GM12878 (cell line): ENCODE results near the gene FAM170B. TPM values are rescaled to one million over a fixed set of nuclear protein-coding genes. Genes with fewer than 3 reads are reported as not detected.

Experiments used
- ATAC-seq: fragments of 200-7000 bp; cut with Tn5 transposase; 3 replicates; pipeline ENCODE4 v1.9.1; 2020; ENCODE audit warnings: mild to moderate bottlenecking, moderate library complexity
- BruUV-seq: library from RNA; stranded (reverse); fragments of 400-500 nt; replicated peaks from 2 replicates; lab custom pipeline; 2021; lab: Mats Ljungman, UMichigan
- CTCF ChIA-PET: fragments of 300-600 bp; sonication (Branson Sonifier 250); formaldehyde crosslinking; extraction: SDS; loops from one replicate; lab custom pipeline; 2021; ENCODE audit warnings: inconsistent platforms; lab: Yijun Ruan, JAX
- POLR2A ChIA-PET: fragments of 350-600 bp; formaldehyde crosslinking; extraction: SDS; loops from one replicate; lab custom pipeline; 2021; ENCODE audit warnings: inconsistent platforms; lab: Charles Lee
- RAD21 ChIA-PET: fragments of 300-600 bp; sonication (Branson Sonifier 250); formaldehyde crosslinking; loops from one replicate; lab custom pipeline; 2023; ENCODE audit warnings: antibody characterized with exemption; ENCODE audit not compliant: unreplicated experiment; lab: Charles Lee
- SMC1A ChIA-PET: fragments of 300-600 bp; sonication (Branson Sonifier 250); formaldehyde crosslinking; loops from one replicate; lab custom pipeline; 2023; ENCODE audit not compliant: unreplicated experiment, uncharacterized antibody; lab: Charles Lee
- DNase-seq: peaks from one replicate; pipeline ENCODE4 v3.0.0-alpha.2; 2011; ENCODE audit warnings: low read depth, low spot score
- FAIRE-seq: peaks from 3 replicates; lab custom pipeline; 2011; peaks lifted over from hg19 to GRCh38; lab: Jason Lieb, UNC
- H2AFZ ChIP-seq: 2 replicates; pipeline ENCODE4 v1.6.0; 2011; ENCODE audit warnings: low read depth, low read length, control low read depth; ENCODE audit not compliant: control insufficient read depth
- H3K27ac ChIP-seq: 2 replicates; pipeline ENCODE4 v1.5.1; 2011; ENCODE audit warnings: control low read depth; ENCODE audit not compliant: control insufficient read depth, insufficient read depth
- H3K27me3 ChIP-seq, 2 experiments: replicated peaks in 1 of 2; 2 replicates each; pipeline versions ENCODE4 v1.6.0 to v1.6.1; 2011; ENCODE audit warnings: low read length in 1 of 2; ENCODE audit not compliant: control insufficient read depth in 2 of 2, insufficient read depth in 2 of 2
- H3K36me3 ChIP-seq, 2 experiments: 2 replicates each; pipeline ENCODE4 v1.5.1; 2011; ENCODE audit warnings: low read length in 1 of 2; ENCODE audit not compliant: control insufficient read depth in 2 of 2, insufficient read depth in 2 of 2
- H3K4me1 ChIP-seq: 2 replicates; pipeline ENCODE4 v1.6.1; 2011; ENCODE audit warnings: mild to moderate bottlenecking, low read length, moderate library complexity, mixed read lengths; ENCODE audit not compliant: control insufficient read depth, insufficient read depth
- H3K4me2 ChIP-seq: 2 replicates; pipeline ENCODE4 v1.6.0; 2011; ENCODE audit warnings: control low read depth; ENCODE audit not compliant: control insufficient read depth, insufficient read depth
- H3K4me3 ChIP-seq: fragments of 200-600 bp; sonication (generic); 2 replicates; pipeline ENCODE4 v1.5.1; 2016
- H3K79me2 ChIP-seq: 2 replicates; pipeline ENCODE4 v1.6.0; 2011; ENCODE audit warnings: low read length; ENCODE audit not compliant: control insufficient read depth, insufficient read depth
- H3K9ac ChIP-seq: 2 replicates; pipeline ENCODE4 v1.8.0; 2011; ENCODE audit warnings: low read length, control low read depth, mixed read lengths; ENCODE audit not compliant: control insufficient read depth, insufficient read depth
- H3K9me3 ChIP-seq: replicated peaks from 3 replicates; pipeline ENCODE4 v1.5.1; 2011; ENCODE audit warnings: mild to moderate bottlenecking, low read length; ENCODE audit not compliant: control insufficient read depth, insufficient read depth
- H4K20me1 ChIP-seq: 2 replicates; pipeline ENCODE4 v1.6.0; 2011; ENCODE audit not compliant: control insufficient read depth, insufficient read depth
- BMI1 ChIP-seq: fragments of 450-650 bp; IDR thresholded peaks from 2 replicates; pipeline ENCODE4 v1.6.1; 2016; ENCODE audit warnings: mild to moderate bottlenecking, moderate library complexity, borderline replicate concordance
- CEBPB ChIP-seq, 2 experiments: fragments of 150-350 bp in 1 of 2; IDR thresholded peaks; 2 replicates each; pipeline ENCODE4 v1.6.1; 2012 to 2014; ENCODE audit warnings: low read depth in 2 of 2, low read length in 2 of 2, borderline replicate concordance in 1 of 2, inconsistent platforms in 1 of 2
- CHD1 ChIP-seq: IDR thresholded peaks from 2 replicates; pipeline ENCODE4 v1.6.1; 2012; ENCODE audit warnings: low read depth, low read length, improper control_type of control experiment
- CHD2 ChIP-seq: IDR thresholded peaks from 2 replicates; pipeline ENCODE4 v1.6.1; 2011; ENCODE audit warnings: low read depth, low read length, improper control_type of control experiment, borderline replicate concordance
- CHD4 ChIP-seq: fragments of 200-600 bp; sonication (generic); IDR thresholded peaks from 2 replicates; pipeline ENCODE4 v1.6.1; 2016; ENCODE audit warnings: mild to moderate bottlenecking
- KDM1A ChIP-seq: fragments of 200-600 bp; sonication (generic); IDR thresholded peaks from 2 replicates; pipeline ENCODE4 v1.6.1; 2016; ENCODE audit warnings: borderline replicate concordance
- MAX ChIP-seq: IDR thresholded peaks from 2 replicates; pipeline ENCODE4 v1.6.1; 2012; ENCODE audit warnings: low read depth, low read length, improper control_type of control experiment
- MTA3 ChIP-seq: IDR thresholded peaks from 2 replicates; pipeline ENCODE4 v1.6.1; 2012; ENCODE audit warnings: low read length, inconsistent platforms, borderline replicate concordance
- MYB ChIP-seq: fragments of 150-350 bp; IDR thresholded peaks from 2 replicates; pipeline ENCODE4 v1.6.1; 2014; ENCODE audit warnings: mild to moderate bottlenecking, low read depth, low read length, borderline replicate concordance
- NBN ChIP-seq: fragments of 450-650 bp; IDR thresholded peaks from 2 replicates; pipeline ENCODE4 v1.6.1; 2016
- PAX8 ChIP-seq: fragments of 450-650 bp; IDR thresholded peaks from 2 replicates; pipeline ENCODE4 v1.6.1; 2017; ENCODE audit warnings: mild to moderate bottlenecking, moderate library complexity
- POLR2A ChIP-seq: IDR thresholded peaks from 2 replicates; pipeline ENCODE4 v1.6.1; 2011; ENCODE audit warnings: low read depth, mild to moderate bottlenecking, low read length
- POU2F2 ChIP-seq: IDR thresholded peaks from 3 replicates; pipeline ENCODE4 v1.6.1; 2011; ENCODE audit warnings: low read depth, mild to moderate bottlenecking, low read length, borderline replicate concordance
- PRDM15 ChIP-seq: fragments of 450-650 bp; formaldehyde crosslinking; IDR thresholded peaks from 2 replicates; pipeline ENCODE4 v1.4.0; 2020; ENCODE audit warnings: mild to moderate bottlenecking, moderate library complexity
- SP1 ChIP-seq: IDR thresholded peaks from one replicate; pipeline ENCODE4 v1.6.1; 2011; ENCODE audit warnings: low read depth, low read length
- TBL1XR1 ChIP-seq: IDR thresholded peaks from 2 replicates; pipeline ENCODE4 v1.6.1; 2012; ENCODE audit warnings: low read depth, low read length, improper control_type of control experiment
- TCF7 ChIP-seq: IDR thresholded peaks from 2 replicates; pipeline ENCODE4 v1.6.1; 2014; ENCODE audit warnings: antibody characterized with exemption, borderline replicate concordance
- YBX1 ChIP-seq: fragments of 450-650 bp; IDR thresholded peaks from 2 replicates; pipeline ENCODE4 v1.6.1; 2016; ENCODE audit warnings: antibody characterized with exemption
- YY1 ChIP-seq: IDR thresholded peaks from 2 replicates; pipeline ENCODE4 v1.6.1; 2011; ENCODE audit warnings: low read depth, mild to moderate bottlenecking, low read length
- ZNF274 ChIP-seq: IDR thresholded peaks from one replicate; pipeline ENCODE4 v1.8.0; 2011; ENCODE audit not compliant: insufficient read length, insufficient read depth
- WGBS: methylation state at CpG from one replicate; pipeline ENCODE4 v1.1.6; 2016; ENCODE audit warnings: low lambda C conversion rate; ENCODE audit not compliant: insufficient replicate concordance, insufficient coverage; ENCODE audit errors: missing lambda C conversion rate; 5-methylcytosine and 5-hydroxymethylcytosine counted together
- in situ Hi-C: fragments of 300-500 bp; cut with MboI; formaldehyde crosslinking; loops from 9 replicates; pipeline ENCODE4 v1.14.3; 2018; ENCODE audit warnings: mixed read lengths
- intact Hi-C: fragments of 100-400 bp; cut with micrococcal nuclease; formaldehyde crosslinking; loops from one replicate; pipeline ENCODE4 v1.14.2; 2022; ENCODE audit not compliant: unreplicated experiment
- polyA plus RNA-seq, 11 experiments: library from polyadenylated mRNA; depleted of rRNA in 4 of 11; unstranded in 6 of 11; stranded (reverse) in 5 of 11; fragments of >200 nt; fragmentation: Nextera tagmentation in 4 of 11; fragmentation: Illumina TruSeq in 1 of 11; extraction: Ambion mirVana in 4 of 11; extraction: Trizol in 1 of 11; gene quantifications; 1 replicate in 1 of 11; 2 replicates in 10 of 11; pipeline versions ENCODE4 v1.2.1 to v1.2.3, GENCODE V29; 2011 to 2016; ENCODE audit warnings: inconsistent platforms in 2 of 11, missing spikeins in 2 of 11, low read depth in 1 of 11
- total RNA-seq, 4 experiments: library from RNA; depleted of rRNA in 3 of 4; stranded (reverse); fragments of >200 nt in 3 of 4; fragmentation: Illumina TruSeq in 1 of 4; extraction: Trizol in 1 of 4; gene quantifications; 2 replicates each; pipeline versions ENCODE4 v1.2.1 to v1.2.3, GENCODE V29; 2013 to 2021

Gene FAM170B
- total and polyA plus RNA-seq, 10 of the 15 experiments (the other 5 are each of a cell fraction or from before 2014, with no cell fraction given), result not detected

- no peak overlapping the region for H3K4me3 ChIP-seq
- H3K9me3 ChIP-seq, result no peaks in the 10 kb centered on the region
- ChIA-PET RAD21 (interaction anchor here (1.2 kb wide), 1 partner anchor 37 kb away, joined by 4 read pairs; no protein-coding TSS in a partner anchor), SMC1A (interaction anchor here (0.7 to 2.0 kb wide), 5 partner anchors 11 to 123 kb away, joined by 3 to 6 read pairs (median 4); no protein-coding TSS in a partner anchor), POLR2A (interaction anchor here (1.7 kb wide), 1 partner anchor 14 kb away, joined by 4 read pairs; no protein-coding TSS in a partner anchor), CTCF (interaction anchor here (0.7 to 1.0 kb wide), 3 partner anchors 11 to 519 kb away, joined by 3 to 4 read pairs (median 4); no protein-coding TSS in a partner anchor)
- H3K4me2 ChIP-seq, result no peak overlapping the region
- H3K4me1 ChIP-seq, result peaks cover 53% of the 10 kb centered on the region
- H3K79me2 ChIP-seq, result no peaks in the 10 kb centered on the region
- no peaks in the 10 kb centered on the region; a peak in 1 of 4 replicates for H3K36me3 ChIP-seq
- in situ Hi-C loops (loop anchor here (10.0 to 25.0 kb wide), 2 partner anchors 510 to 1462 kb away; no protein-coding TSS in a partner anchor), intact Hi-C loops (loop anchor here (5.0 to 10.0 kb wide), 2 partner anchors 123 to 340 kb away; no protein-coding TSS in a partner anchor)
- DNase-seq (no peak), FAIRE-seq (no peak), ATAC-seq (no peak)
- H4K20me1 ChIP-seq, result no peaks in the 10 kb centered on the region
- no peak for TF ChIP-seq BMI1
- no peak for TF ChIP-seq MYB
- no peak for TF ChIP-seq PAX8
- TF ChIP-seq SP1, result no peak
- no peak for TF ChIP-seq NBN
- no peak for TF ChIP-seq CEBPB (IDR thresholded peaks at IDR 0.05; ENCODE audit: borderline replicate concordance in 1 of 2, low read depth in 2 of 2, low read length in 2 of 2)
- TF ChIP-seq YY1, result no peak
- no peak for TF ChIP-seq YBX1
- TF ChIP-seq MTA3, result no peak
- no peak for TF ChIP-seq POLR2A
- no peak for TF ChIP-seq CHD4
- TF ChIP-seq ZNF274, result no peak
- TF ChIP-seq MAX, result no peak
- TF ChIP-seq POU2F2, result no peak
- no peak for TF ChIP-seq TBL1XR1
- no peak for TF ChIP-seq PRDM15 (CRISPR knock-in tag)
- TF ChIP-seq CHD2, result no peak
- TF ChIP-seq CHD1, result no peak
- no peak for TF ChIP-seq TCF7
- TF ChIP-seq KDM1A, result no peak
- BruUV-seq, result no TSS peak
- H3K27me3 ChIP-seq, result no peaks in the 10 kb centered on the region
- no peak overlapping the region for H3K27ac ChIP-seq
- H2AFZ ChIP-seq, result no peak overlapping the region
- 83% methylated on average over 10 of the region's 10 CpGs for WGBS
- H3K9ac ChIP-seq, result no peak overlapping the region
These were observed 41.2 kb upstream of the FAM170B start for GRCh38 chr10:49174926-49175500.
